DND-41 (cell line): ENCODE measurements around the gene MAMSTR.

ENCODE experiments used
- ATAC-seq: fragments of 200-7000 bp; cut with Tn5 transposase; 3 replicates; pipeline ENCODE4 v1.9.1; 2021; ENCODE audit warnings: low read depth; ENCODE audit not compliant: insufficient read depth
- DNase-seq: peaks from one replicate; pipeline ENCODE4 v3.0.0-alpha.2; 2020
- H2AFZ ChIP-seq: 2 replicates; pipeline ENCODE4 v1.6.0; 2012; ENCODE audit warnings: low read depth, low read length
- H3K27ac ChIP-seq: 2 replicates; pipeline ENCODE4 v1.5.1; 2012; ENCODE audit warnings: low read length, inconsistent platforms
- H3K27me3 ChIP-seq: fragments of 200-600 bp; sonication (generic); 2 replicates; pipeline ENCODE4 v1.6.0; 2012; ENCODE audit warnings: low read length, mild to moderate bottlenecking, inconsistent platforms; ENCODE audit not compliant: insufficient read depth, poor library complexity
- H3K36me3 ChIP-seq: 2 replicates; pipeline ENCODE4 v1.5.1; 2012; ENCODE audit warnings: low read length, inconsistent platforms; ENCODE audit not compliant: insufficient read depth
- H3K4me1 ChIP-seq: 2 replicates; pipeline ENCODE4 v1.5.1; 2012; ENCODE audit warnings: mild to moderate bottlenecking, low read length; ENCODE audit not compliant: insufficient read depth
- H3K4me2 ChIP-seq: 2 replicates; pipeline ENCODE4 v1.6.0; 2012; ENCODE audit warnings: mild to moderate bottlenecking, moderate library complexity, low read length, inconsistent platforms; ENCODE audit not compliant: insufficient read depth
- H3K4me3 ChIP-seq, 2 experiments: fragments of 200-600 bp in 1 of 2; shearing (Covaris generic) in 1 of 2; 2 replicates each; pipeline ENCODE4 v1.5.1; 2012 to 2016; ENCODE audit warnings: inconsistent platforms in 2 of 2, low read length in 2 of 2, mild to moderate bottlenecking in 2 of 2, low read depth in 1 of 2, moderate library complexity in 1 of 2
- H3K79me2 ChIP-seq: 2 replicates; pipeline ENCODE4 v1.6.0; 2012; ENCODE audit warnings: low read length, inconsistent platforms; ENCODE audit not compliant: insufficient read depth
- H3K9ac ChIP-seq: 2 replicates; pipeline ENCODE4 v1.6.0; 2012; ENCODE audit warnings: low read depth, mild to moderate bottlenecking, inconsistent platforms, low read length, moderate library complexity
- H3K9me3 ChIP-seq: 2 replicates; pipeline ENCODE4 v1.5.1; 2012; ENCODE audit warnings: low read length, moderate library complexity, mild to moderate bottlenecking, inconsistent platforms; ENCODE audit not compliant: insufficient read depth, severe bottlenecking
- H4K20me1 ChIP-seq: 2 replicates; pipeline ENCODE4 v1.6.0; 2012; ENCODE audit warnings: low read length; ENCODE audit not compliant: insufficient read depth
- CTCF ChIP-seq: IDR thresholded peaks from 2 replicates; pipeline ENCODE4 v1.5.1; 2012; ENCODE audit warnings: borderline replicate concordance, low read length, moderate library complexity, mild to moderate bottlenecking; ENCODE audit not compliant: poor library complexity, severe bottlenecking; ENCODE audit errors: extremely low read depth
- EZH2 ChIP-seq: IDR thresholded peaks from 3 replicates; pipeline ENCODE4 v1.6.1; 2012; ENCODE audit warnings: borderline replicate concordance, low read depth, mild to moderate bottlenecking, moderate library complexity, low read length, inconsistent platforms; ENCODE audit not compliant: severe bottlenecking

MAMSTR gene

DNA sequence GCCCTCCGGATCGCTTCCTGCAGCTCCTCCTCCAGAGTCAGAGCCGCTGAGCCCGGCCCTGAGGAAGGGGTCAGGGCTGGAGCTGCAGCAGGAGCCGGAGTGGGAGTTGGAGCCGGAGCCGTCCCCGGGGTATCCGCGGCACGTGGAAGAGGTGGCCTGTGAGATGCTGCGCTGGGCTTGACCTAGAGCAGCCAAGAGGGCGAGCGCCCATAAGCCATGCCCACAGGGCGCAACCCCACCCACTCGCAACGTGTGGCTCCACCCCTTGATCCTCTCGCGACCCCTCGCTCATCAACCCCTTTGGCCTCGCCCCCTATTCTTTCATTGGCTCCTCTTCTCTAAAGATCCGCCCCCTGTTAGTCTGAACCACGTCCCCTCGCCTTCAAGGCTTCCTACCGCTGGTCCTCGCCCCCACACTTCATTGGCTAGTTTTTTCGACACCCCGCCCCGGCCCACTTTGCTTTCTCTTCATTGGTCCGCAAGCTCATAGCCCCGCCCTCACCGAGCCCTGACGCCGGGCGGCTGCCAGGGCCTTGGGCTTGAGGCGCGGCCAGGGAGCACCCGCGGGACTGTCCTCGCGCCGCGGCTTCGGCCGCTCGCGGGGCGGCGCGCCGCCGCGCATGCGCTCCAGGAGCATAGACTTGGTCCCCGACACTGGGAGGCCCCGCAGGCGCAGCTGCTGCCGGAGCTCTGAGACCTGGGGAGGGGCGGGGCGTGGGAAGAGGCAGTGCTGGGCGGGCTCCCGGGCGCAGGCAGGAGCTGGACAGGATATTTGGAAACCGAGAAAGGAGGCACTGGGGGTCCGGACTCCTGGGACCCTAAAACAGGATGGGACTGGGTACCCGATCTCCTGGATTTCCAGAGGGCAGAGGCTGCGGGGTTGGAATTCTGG is 5.4 kb downstream of the MAMSTR start:
- H2AFZ ChIP-seq, result peak overlapping the region; percentile 79

GRCh38 chr19:48713041-48713863 is 6.3 kb downstream of the MAMSTR start:
- ATAC-seq, result no peak
- H3K9me3 ChIP-seq, result no peaks in the 10 kb centered on the region
- peak; percentile 26 for TF ChIP-seq CTCF
- TF ChIP-seq EZH2, result no peak
- H3K9ac ChIP-seq, result peak overlapping the region; percentile 59
- H4K20me1 ChIP-seq, result no peaks in the 10 kb centered on the region
- H3K4me1 ChIP-seq, result peaks cover 22% of the 10 kb centered on the region
- peak overlapping the region; percentile 79 for H2AFZ ChIP-seq
- no peaks in the 10 kb centered on the region for H3K36me3 ChIP-seq
- peak overlapping the region; percentile 83 for H3K4me2 ChIP-seq
- peaks cover 14% of the 10 kb centered on the region for H3K79me2 ChIP-seq
- peak overlapping the region; percentile 55 for H3K27ac ChIP-seq
- peak; percentile 28 for DNase-seq
- no peaks in the 10 kb centered on the region for H3K27me3 ChIP-seq
- peak overlapping the region; percentile 40 to 74; a peak in 3 of 4 replicates for H3K4me3 ChIP-seq

More for the DNA sequence above, 5.4 kb downstream of the MAMSTR start:
- Histone ChIP-seq H4K20me1 (no peaks in the 10 kb centered on the region), H3K4me1 (peaks cover 22% of the 10 kb centered on the region), H3K4me2 (peak overlapping the region; percentile 83), H3K27me3 (no peaks in the 10 kb centered on the region), H3K36me3 (no peaks in the 10 kb centered on the region), H3K79me2 (peaks cover 14% of the 10 kb centered on the region), H3K9ac (peak overlapping the region; percentile 86), H3K4me3 (peak overlapping the region; percentile 59 to 74), H3K9me3 (no peaks in the 10 kb centered on the region), H3K27ac (peak overlapping the region; percentile 91)
- peak; percentile 91 for ATAC-seq
- DNase-seq, result peak; percentile 100
- no peak for TF ChIP-seq EZH2
- no peak for TF ChIP-seq CTCF

- Histone ChIP-seq H3K9me3 (no peaks in the 10 kb centered on the region), H3K27me3 (no peaks in the 10 kb centered on the region), H3K36me3 (no peaks in the 10 kb centered on the region), H3K4me3 (no peak overlapping the region), H3K4me2 (no peak overlapping the region), H2AFZ (no peak overlapping the region), H3K4me1 (peaks cover 22% of the 10 kb centered on the region), H4K20me1 (no peaks in the 10 kb centered on the region), H3K27ac (no peak overlapping the region), H3K9ac (no peak overlapping the region), H3K79me2 (peaks cover 14% of the 10 kb centered on the region)
- ATAC-seq, result no peak
- DNase-seq, result no peak
- TF ChIP-seq CTCF (no peak), EZH2 (no peak)
Observed at GRCh38 chr19:48711106-48711662, 8.3 kb downstream of the MAMSTR start.
